Mucosa of descending colon (tissue), 3 donors: Measurements from ENCODE around the gene UGCG. TPM values are rescaled to one million over a fixed set of nuclear protein-coding genes. Genes with fewer than 3 reads are reported as not detected.
"Not testable (repeated sequence)": the region's sequence is repeated elsewhere in the genome, so short reads cannot be mapped to it uniquely, and the experiment has no call there.

Experiments used
- ATAC-seq: fragments of 200-7000 bp; cut with Tn5 transposase; one replicate; pipeline ENCODE4 v1.9.1; 2020; ENCODE audit warnings: mild to moderate bottlenecking, moderate library complexity
- DNase-seq, 3 donors: peaks; one replicate each; pipeline ENCODE4 v3.0.0-alpha.2; 2020
- H3K36me3 ChIP-seq: fragments of 200-600 bp; one replicate; pipeline ENCODE4 v1.8.0; 2021; ENCODE audit warnings: low read depth, mild to moderate bottlenecking
- H3K4me1 ChIP-seq: fragments of 200-600 bp; one replicate; pipeline ENCODE4 v1.8.0; 2021; ENCODE audit warnings: low read depth, mild to moderate bottlenecking
- H3K4me3 ChIP-seq: fragments of 200-600 bp; one replicate; pipeline ENCODE4 v1.8.0; 2021; ENCODE audit warnings: mild to moderate bottlenecking
- H3K9me3 ChIP-seq: fragments of 200-600 bp; one replicate; pipeline ENCODE4 v1.8.0; 2021; ENCODE audit warnings: mild to moderate bottlenecking
- intact Hi-C, 2 donors: fragments of 100-400 bp; cut with DNase I in 1 of 2; cut with micrococcal nuclease in 1 of 2; formaldehyde crosslinking; loops; one replicate each; pipeline versions ENCODE4 v1.11.0 to v1.11.1; 2022; cut with DNase I, micrococcal nuclease
- total RNA-seq, 3 donors: library from RNA; stranded (reverse); fragmentation: NEBNext Ultra II Directional in 2 of 3; extraction: Animal tissue kit (Norgen Biotek cat#: 25700) in 2 of 3; gene quantifications; one replicate each; pipeline versions ENCODE4 v1.2.1 to v1.2.4, GENCODE V29; 2021 to 2023
- TF ChIP-seq, protein P1 (sequence below): fragments of 200-600 bp; IDR thresholded peaks from one replicate; pipeline ENCODE4 v1.8.0; 2022; ENCODE audit warnings: antibody characterized with exemption, mild to moderate bottlenecking
- donor health status: DM: no; HTN: no; CAD: no; lungs with moderate emphysema.
- donor health status: DM: no; HTN: no; CAD: no.
- donor health status: DM: no; HTN: yes; CAD: no.

Gene UGCG
- total RNA-seq, 3 donors from 2014 or later, result 36.5 to 48.2 (median 39.8) TPM

DNA sequence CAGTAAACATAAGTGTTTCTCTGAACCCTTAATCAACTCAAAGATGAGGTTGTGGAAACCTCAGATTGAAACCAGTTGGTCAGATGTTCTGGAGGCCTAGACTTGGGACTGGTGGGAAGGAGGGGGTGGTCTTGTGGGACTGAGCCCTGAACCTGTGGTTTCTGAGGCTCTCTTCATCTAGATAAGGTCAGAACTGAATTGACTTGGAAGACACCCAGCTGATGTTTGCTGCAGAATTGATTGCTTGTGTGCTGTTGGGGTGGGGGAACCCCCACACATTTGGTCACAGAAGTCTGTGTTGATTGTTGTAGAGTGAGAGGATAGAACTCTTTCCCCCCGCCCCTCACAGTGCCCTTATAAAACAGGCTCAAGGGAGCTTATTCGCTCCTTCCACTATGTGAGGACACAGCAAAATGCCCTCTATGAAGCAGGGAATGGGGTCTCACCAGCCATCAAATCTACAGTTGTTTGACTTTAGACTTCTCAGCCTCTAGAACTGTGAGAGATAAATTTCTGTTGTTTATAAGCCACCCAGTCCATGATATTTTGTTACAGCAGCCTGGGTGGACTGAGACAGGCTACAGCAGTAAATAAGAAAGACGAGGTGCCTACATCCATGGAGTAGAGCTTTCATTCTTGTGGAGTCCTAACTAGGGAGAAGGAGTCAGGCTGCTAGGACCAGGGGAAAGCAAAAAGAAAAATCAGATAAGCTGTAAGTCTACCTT is 25.7 kb upstream of the UGCG start:
- Histone ChIP-seq H3K4me3 (no peak overlapping the region), H3K9me3 (no peaks in the 10 kb centered on the region), H3K4me1 (no peaks in the 10 kb centered on the region), H3K36me3 (no peaks in the 10 kb centered on the region)
- intact Hi-C loops, result no loop called here
- TF ChIP-seq, protein P1, sequence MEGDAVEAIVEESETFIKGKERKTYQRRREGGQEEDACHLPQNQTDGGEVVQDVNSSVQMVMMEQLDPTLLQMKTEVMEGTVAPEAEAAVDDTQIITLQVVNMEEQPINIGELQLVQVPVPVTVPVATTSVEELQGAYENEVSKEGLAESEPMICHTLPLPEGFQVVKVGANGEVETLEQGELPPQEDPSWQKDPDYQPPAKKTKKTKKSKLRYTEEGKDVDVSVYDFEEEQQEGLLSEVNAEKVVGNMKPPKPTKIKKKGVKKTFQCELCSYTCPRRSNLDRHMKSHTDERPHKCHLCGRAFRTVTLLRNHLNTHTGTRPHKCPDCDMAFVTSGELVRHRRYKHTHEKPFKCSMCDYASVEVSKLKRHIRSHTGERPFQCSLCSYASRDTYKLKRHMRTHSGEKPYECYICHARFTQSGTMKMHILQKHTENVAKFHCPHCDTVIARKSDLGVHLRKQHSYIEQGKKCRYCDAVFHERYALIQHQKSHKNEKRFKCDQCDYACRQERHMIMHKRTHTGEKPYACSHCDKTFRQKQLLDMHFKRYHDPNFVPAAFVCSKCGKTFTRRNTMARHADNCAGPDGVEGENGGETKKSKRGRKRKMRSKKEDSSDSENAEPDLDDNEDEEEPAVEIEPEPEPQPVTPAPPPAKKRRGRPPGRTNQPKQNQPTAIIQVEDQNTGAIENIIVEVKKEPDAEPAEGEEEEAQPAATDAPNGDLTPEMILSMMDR, result no peak
- no peak for ATAC-seq
- no peak for DNase-seq

DNA sequence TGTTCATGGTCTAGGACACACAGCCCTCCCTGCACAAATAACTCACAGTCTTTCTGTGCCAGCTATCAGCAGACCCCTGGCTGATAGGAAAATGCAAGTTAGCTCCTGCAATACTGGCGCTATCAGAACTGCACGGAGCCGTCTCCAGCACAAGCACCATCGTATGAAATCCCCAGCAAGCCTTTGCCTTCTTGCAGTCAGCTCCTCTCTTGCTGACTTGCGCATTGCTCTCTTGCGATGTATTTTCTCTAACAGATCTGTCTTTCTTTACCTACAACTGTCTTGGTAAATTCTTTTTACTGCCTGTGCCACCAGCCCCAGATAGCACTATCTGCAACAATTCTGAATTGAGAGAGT is 25.1 kb upstream of the UGCG start:
- TF ChIP-seq, protein P1, result no peak
- no peaks in the 10 kb centered on the region for H3K36me3 ChIP-seq
- ATAC-seq (no peak), DNase-seq (no peak)
- intact Hi-C loops, result no loop called here
- no peaks in the 10 kb centered on the region for H3K9me3 ChIP-seq
- no peaks in the 10 kb centered on the region for H3K4me1 ChIP-seq
- H3K4me3 ChIP-seq, result no peak overlapping the region

DNA sequence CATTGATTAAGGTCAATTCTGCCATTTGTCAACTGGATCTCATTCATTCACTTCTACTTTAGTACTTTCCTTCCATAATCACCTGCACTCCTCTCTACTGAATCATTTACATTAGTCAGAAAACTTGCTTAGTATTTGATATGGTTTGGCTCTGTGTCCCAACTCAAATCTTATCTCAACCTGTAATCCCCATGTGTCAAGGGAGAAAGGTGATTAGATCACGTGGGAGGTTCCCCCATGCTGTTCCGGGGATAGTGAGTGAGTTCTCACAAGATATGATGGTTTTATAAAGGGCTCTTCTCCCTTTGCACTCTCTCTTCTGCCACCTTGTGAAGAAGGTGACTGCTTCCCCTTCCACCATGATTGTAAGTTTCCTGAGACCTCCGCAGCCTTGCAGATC is 23.7 kb upstream of the UGCG start:
- no peak for ATAC-seq
- DNase-seq, result no peak
- intact Hi-C loops, result no loop called here
- Histone ChIP-seq H3K36me3 (no peaks in the 10 kb centered on the region), H3K9me3 (no peaks in the 10 kb centered on the region), H3K4me3 (no peak overlapping the region), H3K4me1 (no peaks in the 10 kb centered on the region)
- TF ChIP-seq, protein P1, result no peak

DNA sequence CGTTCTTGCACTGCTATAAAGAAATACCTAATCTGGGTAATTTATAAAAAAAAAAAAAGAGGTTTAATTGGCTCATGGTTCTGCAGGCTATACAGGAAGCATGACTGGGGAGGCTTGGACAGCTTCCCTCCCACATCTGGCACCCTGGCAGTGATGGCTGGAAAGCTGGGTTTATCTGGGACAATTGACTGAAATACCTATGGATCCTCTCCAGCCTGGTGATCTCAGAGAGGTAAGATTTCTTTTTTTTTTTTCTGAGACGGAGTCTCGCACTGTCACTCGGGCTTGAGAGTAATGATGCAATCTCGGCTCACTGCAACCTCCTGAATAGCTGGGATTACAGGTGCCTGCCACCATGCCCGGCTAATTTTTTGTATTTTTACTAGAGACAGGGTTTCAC is 22.7 kb upstream of the UGCG start:
- no peak for DNase-seq
- no peaks in the 10 kb centered on the region for H3K36me3 ChIP-seq
- TF ChIP-seq, protein P1, result no peak
- intact Hi-C loops, result no loop called here
- ATAC-seq, result no peak
- H3K4me3 ChIP-seq, result no peak overlapping the region
- H3K9me3 ChIP-seq, result no peaks in the 10 kb centered on the region
- no peaks in the 10 kb centered on the region for H3K4me1 ChIP-seq

DNA sequence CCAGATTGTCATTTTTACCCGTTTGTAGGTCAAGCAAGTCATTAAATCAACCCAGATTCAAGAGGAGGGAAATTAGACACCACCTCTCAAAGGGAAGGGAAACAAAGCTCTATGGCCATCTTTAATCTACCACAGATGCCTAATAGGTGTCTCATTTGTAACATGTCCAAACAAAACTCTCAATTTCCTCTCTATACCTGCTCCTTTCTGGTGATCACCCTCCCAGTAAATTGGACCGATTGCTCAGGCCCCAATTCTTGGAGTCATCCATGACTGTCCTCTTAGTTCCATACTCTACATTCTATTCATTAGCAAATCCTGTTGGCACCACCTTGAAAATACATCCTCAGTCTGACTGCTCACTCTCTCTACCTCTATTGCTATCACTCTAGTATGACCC is 22.1 kb upstream of the UGCG start:
- no peak overlapping the region for H3K4me3 ChIP-seq
- DNase-seq (no peak), ATAC-seq (no peak)
- H3K4me1 ChIP-seq, result no peaks in the 10 kb centered on the region
- TF ChIP-seq, protein P1, result no peak
- H3K9me3 ChIP-seq, result no peaks in the 10 kb centered on the region
- intact Hi-C loops, result no loop called here
- H3K36me3 ChIP-seq, result no peaks in the 10 kb centered on the region

DNA sequence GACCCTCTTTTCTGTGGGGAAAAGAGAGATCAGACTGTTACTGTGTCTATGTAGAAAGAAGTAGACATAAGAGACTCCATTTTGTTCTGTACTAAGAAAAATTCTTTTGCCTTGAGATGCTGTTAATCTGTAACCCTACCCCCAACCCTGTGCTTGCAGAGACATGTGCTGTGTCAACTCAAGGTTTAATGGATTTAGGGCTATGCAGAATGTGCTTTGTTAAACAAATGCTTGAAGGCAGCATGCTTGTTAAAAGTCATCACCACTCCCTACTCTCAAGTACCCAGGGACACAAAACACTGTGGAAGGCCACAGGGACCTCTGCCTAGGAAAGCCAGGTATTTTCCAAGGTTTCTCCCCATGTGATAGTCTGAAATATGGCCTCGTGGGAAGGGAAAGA is 21.3 kb upstream of the UGCG start:
- H3K4me3 ChIP-seq, intact Hi-C loops, H3K4me1 ChIP-seq, H3K9me3 ChIP-seq, H3K36me3 ChIP-seq, ATAC-seq, DNase-seq: not testable (repeated sequence)

DNA sequence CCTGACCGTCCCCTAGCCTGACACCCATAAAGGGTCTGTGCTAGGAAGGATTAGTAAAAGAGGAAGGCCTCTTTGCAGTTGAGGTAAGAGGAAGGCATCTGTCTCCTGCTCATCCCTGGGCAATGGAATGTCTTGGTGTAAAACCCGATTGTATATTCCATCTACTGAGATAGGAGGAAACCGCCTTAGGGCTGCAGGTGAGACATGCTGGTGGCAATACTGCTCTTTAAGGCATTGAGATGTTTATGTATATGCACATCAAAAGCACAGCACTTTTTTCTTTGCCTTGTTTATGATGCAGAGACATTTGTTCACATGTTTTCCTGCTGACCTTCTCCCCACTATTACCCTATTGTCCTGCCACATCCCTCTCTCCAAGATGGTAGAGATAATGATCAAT is 20.9 kb upstream of the UGCG start:
- H3K4me1 ChIP-seq, DNase-seq, H3K36me3 ChIP-seq, H3K4me3 ChIP-seq, H3K9me3 ChIP-seq, ATAC-seq, intact Hi-C loops: not testable (repeated sequence)
